Esophagus squamous epithelium (tissue), 5 donors: ENCODE results near the gene MAMDC4. TPM values are rescaled to one million over a fixed set of nuclear protein-coding genes. Genes with fewer than 3 reads are reported as not detected.

Experiments used
- DNase-seq: peaks from one replicate; lab custom pipeline; 2025; lab: John Stamatoyannopoulos, UW
- H3K27ac ChIP-seq, 4 donors: fragments of 200-600 bp; sonication (generic); one replicate each; pipeline ENCODE4 v1.5.1; 2016 to 2019; ENCODE audit warnings: mild to moderate bottlenecking in 1 of 4
- H3K27me3 ChIP-seq, 4 donors: fragments of 200-600 bp; sonication (generic); 1 replicate in 3 of 4; 2 replicates in 1 of 4; pipeline versions ENCODE4 v1.5.1 to v1.6.0; 2017 to 2021; ENCODE audit warnings: antibody characterized with exemption in 1 of 4
- H3K36me3 ChIP-seq, 3 donors: fragments of 200-600 bp; sonication (generic); one replicate each; pipeline ENCODE4 v1.5.1; 2016 to 2019
- H3K4me1 ChIP-seq, 3 donors: fragments of 200-600 bp; sonication (generic); one replicate each; pipeline ENCODE4 v1.5.1; 2017 to 2019
- H3K4me3 ChIP-seq, 4 donors: fragments of 200-600 bp; sonication (generic); 1 replicate in 3 of 4; 2 replicates in 1 of 4; pipeline ENCODE4 v1.5.1; 2016 to 2019; ENCODE audit warnings: mild to moderate bottlenecking in 2 of 4, moderate library complexity in 1 of 4
- H3K9me3 ChIP-seq, 3 donors: fragments of 200-600 bp; sonication (generic); one replicate each; pipeline ENCODE4 v1.5.1; 2016 to 2019
- POLR2A ChIP-seq, 4 donors: fragments of 450-650 bp; IDR thresholded peaks; one replicate each; pipeline ENCODE4 v1.6.1; 2017; ENCODE audit warnings: antibody characterized with exemption in 4 of 4, mild to moderate bottlenecking in 4 of 4, moderate library complexity in 3 of 4
- WGBS, 2 donors: methylation state at CpG; one replicate each; pipeline ENCODE4 v1.1.5; 2018; 5-methylcytosine and 5-hydroxymethylcytosine counted together
- intact Hi-C: fragments of 100-400 bp; cut with DNase I; formaldehyde crosslinking; loops from one replicate; pipeline ENCODE4 v1.15.0; 2022
- total RNA-seq, 4 donors: library from RNA; depleted of rRNA; stranded (reverse); fragments of >200 nt; gene quantifications; one replicate each; pipeline ENCODE4 v1.1.0, GENCODE V29; 2016
- TF ChIP-seq, protein P1 (sequence below), 6 experiments: fragments of 450-650 bp in 4 of 6; fragments of 200-600 bp in 2 of 6; sonication (generic) in 2 of 6; IDR thresholded peaks; one replicate each; pipeline ENCODE4 v1.5.1; 2016 to 2019; ENCODE audit warnings: antibody characterized with exemption in 6 of 6, mild to moderate bottlenecking in 4 of 6, moderate library complexity in 4 of 6
- donor health status: DM: yes; HTN: yes; CAD: no.

MAMDC4 gene
- total RNA-seq, 4 donors from 2014 or later = 1.8 to 2.9 (median 2.7) TPM

GRCh38 chr9:136847088-136847825 is 4.9 kb upstream of the MAMDC4 start:
- Histone ChIP-seq H3K27ac (peak overlapping the region; percentile 86 to 94 (median 92)), H3K27me3 (peaks cover 7 to 54% (median 19%) of the 10 kb centered on the region in 4 donors), H3K36me3 (peaks cover 0 to 18% (median 5%) of the 10 kb centered on the region in 3 donors), H3K9me3 (no peaks in the 10 kb centered on the region), H3K4me1 (peaks cover 43 to 80% (median 71%) of the 10 kb centered on the region in 3 donors), H3K4me3 (peak overlapping the region; percentile 54 to 96 (median 70))
- TF ChIP-seq POLR2A (IDR thresholded peaks at IDR 0.05) = peak in 1 of 4 donors; percentile 3
- TF ChIP-seq, protein P1, sequence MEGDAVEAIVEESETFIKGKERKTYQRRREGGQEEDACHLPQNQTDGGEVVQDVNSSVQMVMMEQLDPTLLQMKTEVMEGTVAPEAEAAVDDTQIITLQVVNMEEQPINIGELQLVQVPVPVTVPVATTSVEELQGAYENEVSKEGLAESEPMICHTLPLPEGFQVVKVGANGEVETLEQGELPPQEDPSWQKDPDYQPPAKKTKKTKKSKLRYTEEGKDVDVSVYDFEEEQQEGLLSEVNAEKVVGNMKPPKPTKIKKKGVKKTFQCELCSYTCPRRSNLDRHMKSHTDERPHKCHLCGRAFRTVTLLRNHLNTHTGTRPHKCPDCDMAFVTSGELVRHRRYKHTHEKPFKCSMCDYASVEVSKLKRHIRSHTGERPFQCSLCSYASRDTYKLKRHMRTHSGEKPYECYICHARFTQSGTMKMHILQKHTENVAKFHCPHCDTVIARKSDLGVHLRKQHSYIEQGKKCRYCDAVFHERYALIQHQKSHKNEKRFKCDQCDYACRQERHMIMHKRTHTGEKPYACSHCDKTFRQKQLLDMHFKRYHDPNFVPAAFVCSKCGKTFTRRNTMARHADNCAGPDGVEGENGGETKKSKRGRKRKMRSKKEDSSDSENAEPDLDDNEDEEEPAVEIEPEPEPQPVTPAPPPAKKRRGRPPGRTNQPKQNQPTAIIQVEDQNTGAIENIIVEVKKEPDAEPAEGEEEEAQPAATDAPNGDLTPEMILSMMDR (IDR thresholded peaks at IDR 0.05) = no peak
- WGBS, 2 donors = 0 to 7% methylated on average over 9 to 14 of the region's 75 CpGs
- intact Hi-C loops = no loop called here
- DNase-seq = no peak

DNA sequence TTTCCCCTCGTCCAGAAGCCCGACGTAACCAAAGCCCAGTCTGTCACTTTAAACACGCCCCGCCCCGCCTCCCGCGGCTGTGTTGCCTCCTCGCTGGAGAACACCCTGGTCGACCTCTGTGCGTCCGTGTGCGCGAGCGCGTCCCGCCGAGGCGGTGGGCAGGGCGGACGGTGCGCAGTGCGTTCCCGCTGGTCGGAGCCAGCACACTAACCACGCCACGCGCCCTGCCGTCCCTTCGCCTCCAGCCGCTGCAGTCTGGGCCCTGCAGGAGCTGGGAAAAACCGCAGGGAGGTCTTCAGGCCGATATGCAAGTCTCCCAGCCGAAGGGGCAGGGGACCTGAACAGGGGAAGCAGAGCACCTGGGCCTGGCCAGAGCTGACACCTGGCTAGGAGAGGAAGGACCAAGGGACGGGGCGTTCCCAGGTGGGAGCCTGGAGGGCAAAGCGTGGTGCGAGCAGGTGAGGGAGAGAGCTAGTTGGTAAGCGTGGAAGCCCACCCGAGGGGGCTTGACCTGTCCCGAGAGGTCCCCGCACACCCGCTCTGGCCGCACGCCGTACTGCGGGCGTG is 4.2 kb upstream of the MAMDC4 start:
- H3K9me3 ChIP-seq = no peaks in the 10 kb centered on the region
- intact Hi-C loops = no loop called here
- peaks cover 36 to 73% (median 65%) of the 10 kb centered on the region in 3 donors for H3K4me1 ChIP-seq
- peak overlapping the region; percentile 86 to 94 (median 92) for H3K27ac ChIP-seq
- WGBS, 2 donors = 0% methylated on average over 14 to 30 of the region's 48 CpGs
- peak in 2 of 4 donors; percentile 54 to 79 for TF ChIP-seq POLR2A (IDR thresholded peaks at IDR 0.05)
- TF ChIP-seq, protein P1 (IDR thresholded peaks at IDR 0.05) = no peak
- peak overlapping the region; percentile 54 to 96 (median 70) for H3K4me3 ChIP-seq
- peaks cover 7 to 54% (median 19%) of the 10 kb centered on the region in 4 donors for H3K27me3 ChIP-seq
- peaks cover 0 to 18% (median 5%) of the 10 kb centered on the region in 3 donors for H3K36me3 ChIP-seq
- DNase-seq = peak; percentile 33

GRCh38 chr9:136848393-136849037 is 3.6 kb upstream of the MAMDC4 start:
- H3K27ac ChIP-seq = peak overlapping the region; percentile 86 to 94 (median 92)
- H3K27me3 ChIP-seq = peaks cover 7 to 47% (median 16%) of the 10 kb centered on the region in 4 donors
- TF ChIP-seq POLR2A (IDR thresholded peaks at IDR 0.05) = no peak
- TF ChIP-seq, protein P1 (IDR thresholded peaks at IDR 0.05) = peak in 1 of 6 experiments; percentile 17
- H3K36me3 ChIP-seq = peaks cover 0 to 18% (median 5%) of the 10 kb centered on the region in 3 donors
- H3K4me3 ChIP-seq = peak overlapping the region; percentile 54 to 96 (median 70)
- no peak for DNase-seq
- intact Hi-C loops = no loop called here
- peaks cover 30 to 67% (median 59%) of the 10 kb centered on the region in 3 donors for H3K4me1 ChIP-seq
- no peaks in the 10 kb centered on the region for H3K9me3 ChIP-seq
- WGBS, 2 donors = 0% methylated on average over 2 to 17 of the region's 53 CpGs

DNA sequence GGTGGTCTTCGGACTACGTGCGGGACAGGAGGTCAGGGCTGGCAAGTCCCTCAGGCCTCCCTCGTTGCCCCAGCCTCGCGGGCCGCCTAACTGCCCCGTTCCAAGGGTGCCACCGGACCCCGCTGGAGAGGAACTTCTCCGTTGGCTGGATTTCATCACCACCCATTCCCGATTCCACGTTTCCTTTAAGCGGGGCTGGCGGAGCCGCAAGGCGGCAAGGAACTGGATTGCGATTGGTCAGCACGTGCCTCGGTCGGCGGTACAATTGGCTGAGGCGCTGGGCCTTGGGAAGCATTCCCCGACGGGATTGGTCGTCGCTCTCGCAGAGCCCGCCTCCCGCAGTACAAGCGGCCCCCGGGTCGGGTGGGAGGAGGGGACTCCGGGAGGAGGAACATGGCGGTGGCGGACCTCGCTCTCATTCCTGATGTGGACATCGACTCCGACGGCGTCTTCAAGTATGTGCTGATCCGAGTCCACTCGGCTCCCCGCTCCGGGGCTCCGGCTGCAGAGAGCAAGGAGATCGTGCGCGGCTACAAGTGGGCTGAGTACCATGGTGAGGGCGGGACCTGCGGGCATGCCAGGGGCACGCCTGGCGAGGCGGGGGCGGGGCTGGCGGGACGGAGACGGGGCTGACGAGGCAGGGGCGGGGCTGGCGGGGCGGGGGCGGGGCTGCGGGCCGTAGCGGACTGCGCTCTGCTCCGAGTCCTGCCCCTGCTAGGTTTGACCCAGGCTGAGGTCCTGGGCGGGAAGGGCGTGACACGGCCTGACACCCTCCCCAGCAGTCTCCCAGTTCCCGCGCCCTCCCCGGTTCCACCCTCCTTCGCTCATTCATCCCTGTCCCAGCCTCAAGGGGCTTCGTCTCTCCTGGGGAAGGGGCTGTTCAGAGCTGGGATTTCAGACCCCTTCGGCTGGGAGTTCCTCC is 2.8 kb upstream of the MAMDC4 start, which contains the start of gene PHPT1:
Gene PHPT1 (plus strand): TSS at position 372 of the 922 bp plus-strand sequence. CDS start 22 bp downstream, at position 394.
- intact Hi-C loops = no loop called here
- peak in 3 of 4 donors; percentile 39 to 82 (median 62) for TF ChIP-seq POLR2A (IDR thresholded peaks at IDR 0.05)
- TF ChIP-seq, protein P1 (IDR thresholded peaks at IDR 0.05) = peak in 1 of 6 experiments; percentile 22
- Histone ChIP-seq H3K4me1 (peaks cover 22 to 63% (median 51%) of the 10 kb centered on the region in 3 donors), H3K27ac (peak within 1 kb of the TSS; percentile 86 to 94 (median 92)), H3K27me3 (peaks cover 7 to 40% (median 12%) of the 10 kb centered on the region in 4 donors), H3K36me3 (peaks cover 0 to 18% (median 5%) of the 10 kb centered on the region in 3 donors), H3K9me3 (no peaks in the 10 kb centered on the region), H3K4me3 (peak within 1 kb of the TSS; percentile 54 to 96 (median 70))
- WGBS, 2 donors = no CpG with 5 or more reads among the region's 77 CpGs
- peak; percentile 91 for DNase-seq
